Measurements from ENCODE around the gene C4B. TPM values are rescaled to one million over a fixed set of nuclear protein-coding genes. Genes with fewer than 3 reads are reported as not detected.

Gene C4B
- total RNA-seq, 1 donor from 2014 or later: 23.1 TPM

GRCh38 chr6:31968326-31968725, 46.3 kb upstream of the C4B start:
- TF ChIP-seq POLR2A (IDR thresholded peaks at IDR 0.05) (no peak), CTCF (IDR thresholded peaks at IDR 0.05) (no peak), POLR2AphosphoS5 (IDR thresholded peaks at IDR 0.05; ENCODE audit: insufficient read depth in 1 of 2, low read depth in 1 of 2) (no peak)
- Histone ChIP-seq H3K36me3 (peaks cover 0 to 67% of the 10 kb centered on the region in 2 donors), H3K27ac (no peak overlapping the region), H3K27me3 (no peaks in the 10 kb centered on the region), H3K4me3 (no peak overlapping the region), H3K4me1 (peaks cover 28% of the 10 kb centered on the region), H3K9me3 (no peaks in the 10 kb centered on the region)
- no peak for DNase-seq (ENCODE audit: extremely low spot score in 2 of 2)
- intact Hi-C loops (cut with DNase I): no loop called here

- intact Hi-C loops (cut with DNase I): no loop called here
- no peaks in the 10 kb centered on the region for H3K9me3 ChIP-seq
- peaks cover 0 to 60% of the 10 kb centered on the region in 2 donors for H3K36me3 ChIP-seq
- no peak for DNase-seq (ENCODE audit: extremely low spot score in 2 of 2)
- no peak overlapping the region for H3K27ac ChIP-seq
- no peak overlapping the region for H3K4me3 ChIP-seq
- TF ChIP-seq CTCF (IDR thresholded peaks at IDR 0.05) (no peak), POLR2A (IDR thresholded peaks at IDR 0.05) (no peak), POLR2AphosphoS5 (IDR thresholded peaks at IDR 0.05; ENCODE audit: insufficient read depth in 1 of 2, low read depth in 1 of 2) (no peak)
- peaks cover 35% of the 10 kb centered on the region for H3K4me1 ChIP-seq
- H3K27me3 ChIP-seq: no peaks in the 10 kb centered on the region
These were observed 45.5 kb upstream of the C4B start for GRCh38 chr6:31968791-31969711.

GRCh38 chr6:31969712-31970603, 44.6 kb upstream of the C4B start:
- Histone ChIP-seq H3K4me1 (peaks cover 42% of the 10 kb centered on the region), H3K27me3 (no peaks in the 10 kb centered on the region), H3K27ac (no peak overlapping the region), H3K4me3 (no peak overlapping the region), H3K36me3 (peaks cover 0 to 51% of the 10 kb centered on the region in 2 donors), H3K9me3 (no peaks in the 10 kb centered on the region)
- no peak for DNase-seq (ENCODE audit: extremely low spot score in 2 of 2)
- intact Hi-C loops (cut with DNase I): loop anchor here (10.0 kb wide), 1 partner anchor 1005 kb away; no protein-coding TSS in a partner anchor
- TF ChIP-seq POLR2A (IDR thresholded peaks at IDR 0.05) (no peak), CTCF (IDR thresholded peaks at IDR 0.05) (no peak), POLR2AphosphoS5 (IDR thresholded peaks at IDR 0.05; ENCODE audit: insufficient read depth in 1 of 2, low read depth in 1 of 2) (no peak)

GRCh38 chr6:31970604-31971271, 43.9 kb upstream of the C4B start:
- peak overlapping the region; percentile 74 to 76 for H3K4me3 ChIP-seq
- no peak for DNase-seq (ENCODE audit: extremely low spot score in 2 of 2)
- H3K36me3 ChIP-seq: peaks cover 0 to 43% of the 10 kb centered on the region in 2 donors
- H3K9me3 ChIP-seq: no peaks in the 10 kb centered on the region
- peak overlapping the region; percentile 95 for H3K27ac ChIP-seq
- TF ChIP-seq CTCF (IDR thresholded peaks at IDR 0.05) (no peak), POLR2A (IDR thresholded peaks at IDR 0.05) (no peak), POLR2AphosphoS5 (IDR thresholded peaks at IDR 0.05; ENCODE audit: insufficient read depth in 1 of 2, low read depth in 1 of 2) (no peak)
- peaks cover 42% of the 10 kb centered on the region for H3K4me1 ChIP-seq
- no peaks in the 10 kb centered on the region for H3K27me3 ChIP-seq
- intact Hi-C loops (cut with DNase I): loop anchor here (10.0 kb wide), 1 partner anchor 1004 kb away; no protein-coding TSS in a partner anchor

Data from vagina (tissue), 2 donors.